Suprapubic skin (tissue), 4 donors: ENCODE measurements around the gene MUC20.

Experiments used
- EP300 ChIP-seq: sonication (generic); formaldehyde crosslinking; IDR thresholded peaks from one replicate; pipeline ENCODE4 v1.6.1; 2017; ENCODE audit warnings: antibody characterized with exemption
- POLR2A ChIP-seq, 2 donors: fragments of 450-650 bp; IDR thresholded peaks; one replicate each; pipeline ENCODE4 v1.6.1; 2017; ENCODE audit warnings: antibody characterized with exemption in 2 of 2, mild to moderate bottlenecking in 2 of 2, moderate library complexity in 2 of 2
- POLR2AphosphoS5 ChIP-seq, 3 donors: sonication (generic); formaldehyde crosslinking; IDR thresholded peaks; one replicate each; pipeline ENCODE4 v1.6.1; 2017; ENCODE audit warnings: antibody characterized with exemption in 3 of 3
- TF ChIP-seq, protein P1 (sequence below), 2 donors: fragments of 200-600 bp in 1 of 2; fragments of 450-650 bp in 1 of 2; sonication (generic) in 1 of 2; IDR thresholded peaks; one replicate each; pipeline ENCODE4 v1.5.1; 2016 to 2019; ENCODE audit warnings: antibody characterized with exemption in 2 of 2, mild to moderate bottlenecking in 1 of 2, moderate library complexity in 1 of 2

DNA sequence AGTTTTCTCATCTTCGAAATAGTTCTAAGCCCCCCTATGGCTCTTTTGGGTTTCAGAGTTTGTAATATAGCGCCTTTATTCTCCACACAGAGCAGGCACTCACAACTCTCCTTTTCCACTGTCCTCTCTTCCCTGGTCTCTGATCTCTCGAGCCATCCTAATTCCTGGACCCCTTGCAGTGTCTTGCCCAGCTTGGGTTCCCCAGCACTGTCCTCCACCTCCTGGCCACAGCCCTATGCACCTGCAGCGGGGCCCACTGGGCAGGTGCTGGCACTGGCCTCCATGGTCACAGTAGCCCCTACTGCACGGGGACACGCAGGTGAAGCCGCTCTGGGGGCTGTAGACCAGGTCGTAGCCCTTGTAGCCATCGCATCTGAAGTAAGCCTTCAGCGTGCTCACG, 27.9 kb downstream of the MUC20 start:
- TF ChIP-seq POLR2AphosphoS5 (IDR thresholded peaks at IDR 0.05) (no peak), EP300 (no peak), POLR2A (IDR thresholded peaks at IDR 0.05) (no peak)
- TF ChIP-seq, protein P1, sequence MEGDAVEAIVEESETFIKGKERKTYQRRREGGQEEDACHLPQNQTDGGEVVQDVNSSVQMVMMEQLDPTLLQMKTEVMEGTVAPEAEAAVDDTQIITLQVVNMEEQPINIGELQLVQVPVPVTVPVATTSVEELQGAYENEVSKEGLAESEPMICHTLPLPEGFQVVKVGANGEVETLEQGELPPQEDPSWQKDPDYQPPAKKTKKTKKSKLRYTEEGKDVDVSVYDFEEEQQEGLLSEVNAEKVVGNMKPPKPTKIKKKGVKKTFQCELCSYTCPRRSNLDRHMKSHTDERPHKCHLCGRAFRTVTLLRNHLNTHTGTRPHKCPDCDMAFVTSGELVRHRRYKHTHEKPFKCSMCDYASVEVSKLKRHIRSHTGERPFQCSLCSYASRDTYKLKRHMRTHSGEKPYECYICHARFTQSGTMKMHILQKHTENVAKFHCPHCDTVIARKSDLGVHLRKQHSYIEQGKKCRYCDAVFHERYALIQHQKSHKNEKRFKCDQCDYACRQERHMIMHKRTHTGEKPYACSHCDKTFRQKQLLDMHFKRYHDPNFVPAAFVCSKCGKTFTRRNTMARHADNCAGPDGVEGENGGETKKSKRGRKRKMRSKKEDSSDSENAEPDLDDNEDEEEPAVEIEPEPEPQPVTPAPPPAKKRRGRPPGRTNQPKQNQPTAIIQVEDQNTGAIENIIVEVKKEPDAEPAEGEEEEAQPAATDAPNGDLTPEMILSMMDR (IDR thresholded peaks at IDR 0.05) = no peak
